Stomach (tissue), 4 donors: Measurements from ENCODE around the gene RNF26.

Experiments used
- EP300 ChIP-seq: sonication (generic); formaldehyde crosslinking; IDR thresholded peaks from one replicate; pipeline ENCODE4 v1.6.1; 2017; ENCODE audit warnings: antibody characterized with exemption
- POLR2A ChIP-seq, 4 donors: fragments of 450-650 bp; IDR thresholded peaks; one replicate each; pipeline ENCODE4 v1.6.1; 2016; ENCODE audit warnings: antibody characterized with exemption in 4 of 4, control low read depth in 2 of 4, mild to moderate bottlenecking in 1 of 4, moderate library complexity in 1 of 4
- POLR2AphosphoS5 ChIP-seq, 3 donors: sonication (generic); formaldehyde crosslinking; IDR thresholded peaks; one replicate each; pipeline ENCODE4 v1.6.1; 2016; ENCODE audit warnings: antibody characterized with exemption in 3 of 3
- TF ChIP-seq, protein P1 (sequence below), 7 experiments: fragments of 450-650 bp in 4 of 7; fragments of 200-600 bp in 3 of 7; sonication (generic) in 3 of 7; IDR thresholded peaks; one replicate each; pipeline ENCODE4 v1.5.1; 2016 to 2019; ENCODE audit warnings: antibody characterized with exemption in 7 of 7, control low read depth in 2 of 7, mild to moderate bottlenecking in 1 of 7

DNA sequence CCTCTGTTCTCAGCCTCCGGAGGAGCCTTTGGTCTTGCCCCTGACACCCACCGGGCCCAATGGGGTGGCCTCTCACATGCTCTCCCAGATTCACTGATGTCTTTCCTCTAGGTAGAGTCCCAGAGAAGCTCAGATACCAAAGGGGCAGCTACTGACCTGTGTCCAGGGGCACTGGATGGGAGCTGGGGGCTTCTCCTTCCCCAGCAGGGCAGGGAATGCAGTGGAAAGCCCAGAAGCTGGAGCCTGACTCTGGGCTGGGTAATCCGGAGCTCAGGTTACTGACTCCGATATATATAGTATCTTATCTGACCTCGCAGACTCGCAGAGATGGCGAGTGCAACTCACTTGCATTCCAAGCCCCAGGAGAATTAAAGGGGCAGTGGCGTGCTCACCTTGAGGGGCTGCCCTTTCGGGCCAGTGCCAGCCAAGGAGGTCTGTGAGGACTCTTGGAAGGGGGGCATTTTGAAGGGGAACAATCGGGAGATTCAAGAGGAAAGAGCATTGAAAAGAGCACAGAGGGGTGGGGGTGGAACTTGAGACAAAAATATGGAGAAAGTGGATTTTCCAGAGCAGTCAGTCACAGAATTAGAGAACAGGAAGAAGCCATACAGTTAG, 44.6 kb downstream of the RNF26 start:
- TF ChIP-seq, protein P1, sequence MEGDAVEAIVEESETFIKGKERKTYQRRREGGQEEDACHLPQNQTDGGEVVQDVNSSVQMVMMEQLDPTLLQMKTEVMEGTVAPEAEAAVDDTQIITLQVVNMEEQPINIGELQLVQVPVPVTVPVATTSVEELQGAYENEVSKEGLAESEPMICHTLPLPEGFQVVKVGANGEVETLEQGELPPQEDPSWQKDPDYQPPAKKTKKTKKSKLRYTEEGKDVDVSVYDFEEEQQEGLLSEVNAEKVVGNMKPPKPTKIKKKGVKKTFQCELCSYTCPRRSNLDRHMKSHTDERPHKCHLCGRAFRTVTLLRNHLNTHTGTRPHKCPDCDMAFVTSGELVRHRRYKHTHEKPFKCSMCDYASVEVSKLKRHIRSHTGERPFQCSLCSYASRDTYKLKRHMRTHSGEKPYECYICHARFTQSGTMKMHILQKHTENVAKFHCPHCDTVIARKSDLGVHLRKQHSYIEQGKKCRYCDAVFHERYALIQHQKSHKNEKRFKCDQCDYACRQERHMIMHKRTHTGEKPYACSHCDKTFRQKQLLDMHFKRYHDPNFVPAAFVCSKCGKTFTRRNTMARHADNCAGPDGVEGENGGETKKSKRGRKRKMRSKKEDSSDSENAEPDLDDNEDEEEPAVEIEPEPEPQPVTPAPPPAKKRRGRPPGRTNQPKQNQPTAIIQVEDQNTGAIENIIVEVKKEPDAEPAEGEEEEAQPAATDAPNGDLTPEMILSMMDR (IDR thresholded peaks at IDR 0.05), result no peak
- TF ChIP-seq POLR2AphosphoS5 (IDR thresholded peaks at IDR 0.05) (no peak), POLR2A (IDR thresholded peaks at IDR 0.05) (no peak), EP300 (no peak)
